ENCODE data around the gene RBM20. TPM values are rescaled to one million over a fixed set of nuclear protein-coding genes. Genes with fewer than 3 reads are reported as not detected.

The RBM20 gene
- polyA plus RNA-seq, 3 donors, result not detected

DNA sequence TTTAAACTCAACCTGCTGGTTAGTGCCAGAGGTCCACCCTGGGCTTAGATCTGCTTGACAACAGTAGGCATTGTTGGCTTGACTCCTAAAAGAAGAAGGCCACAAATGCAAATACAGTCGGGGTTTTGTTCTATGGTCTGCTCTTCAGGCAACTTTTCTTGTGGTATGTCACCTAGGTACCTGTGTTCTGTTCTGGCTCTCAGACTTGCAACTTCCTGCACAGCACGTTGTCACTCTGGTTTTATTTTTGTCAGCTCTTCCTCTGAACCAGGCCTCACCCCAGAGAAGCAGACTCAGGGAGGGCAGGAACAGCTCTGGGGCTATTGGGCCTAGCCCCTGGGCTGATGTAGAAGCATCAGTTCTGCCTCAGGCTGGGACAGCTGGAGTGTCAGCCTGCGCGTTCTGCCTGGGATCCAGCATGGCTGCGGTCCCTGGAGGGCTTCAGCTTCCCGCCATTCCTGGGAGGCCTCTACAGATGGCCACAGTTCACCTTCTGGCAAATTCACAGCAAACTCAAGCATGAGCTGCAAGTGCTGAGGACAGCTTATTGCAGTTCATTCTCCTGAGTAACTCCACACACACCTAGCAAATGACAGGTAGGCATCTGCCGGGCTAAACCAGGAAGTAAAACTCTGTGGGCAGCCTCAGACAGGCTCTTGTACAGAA is 216.6 kb downstream of the RBM20 start:
- H3K36me3 ChIP-seq (replicated peaks in 1 of 2; ENCODE audit: control insufficient read depth in 1 of 2, insufficient read depth in 2 of 2, low read length in 2 of 2), result no peaks in the 10 kb centered on the region
- peaks cover 0 to 2% of the 10 kb centered on the region in 2 donors for H3K36me3 Mint-ChIP-seq
- peak overlapping the region; percentile 58 for H3K4me2 ChIP-seq (replicated peaks; ENCODE audit: extremely low read depth, low read length, poor library complexity, severe bottlenecking)
- no peaks in the 10 kb centered on the region for H3K9me3 ChIP-seq (replicated peaks in 1 of 2; ENCODE audit: control insufficient read depth in 1 of 2, insufficient read depth in 1 of 2, low read length in 2 of 2)
- intact Hi-C loops (cut with micrococcal nuclease), result no loop called here
- no peaks in the 10 kb centered on the region for H3K27me3 ChIP-seq (ENCODE audit: control insufficient read depth in 2 of 2, insufficient read depth in 2 of 2, low read length in 2 of 2)
- H3K79me2 ChIP-seq (ENCODE audit: insufficient read depth, low read length), result no peaks in the 10 kb centered on the region
- peaks cover 87% of the 10 kb centered on the region in 2 donors for H3K4me1 ChIP-seq (ENCODE audit: control insufficient read depth in 1 of 2, insufficient read depth in 2 of 2, low read length in 2 of 2)
- peak overlapping the region; percentile 93 to 98 (median 97) for H3K27ac Mint-ChIP-seq
- H3K27me3 Mint-ChIP-seq (ENCODE audit: low read depth in 3 of 3), result peaks cover 0 to 3% (median 0%) of the 10 kb centered on the region in 3 donors
- TF ChIP-seq CTCF (IDR thresholded peaks at IDR 0.05), result no peak
- no peak overlapping the region for H2AFZ ChIP-seq (ENCODE audit: insufficient read depth, low read depth, low read length, poor library complexity, severe bottlenecking)
- H3K9me3 Mint-ChIP-seq, result peaks cover 0 to 3% (median 0%) of the 10 kb centered on the region in 7 donors
- peak overlapping the region in 1 of 2 donors; percentile 26 for H3K4me3 Mint-ChIP-seq
- DNase-seq, result no peak
- H3K27ac ChIP-seq (ENCODE audit: low read depth in 1 of 2, low read length in 2 of 2), result peak overlapping the region; percentile 93 to 98
- no peak overlapping the region for H3K9ac ChIP-seq (ENCODE audit: insufficient read depth, low read length, poor library complexity, severe bottlenecking)
- H3K4me3 ChIP-seq (replicated peaks in 1 of 3; ENCODE audit: low read depth in 2 of 3, low read length in 3 of 3), result peak overlapping the region in 1 of 3 experiments; percentile 61
- H3K4me1 Mint-ChIP-seq, result peaks cover 83% of the 10 kb centered on the region
- WGBS (ENCODE audit: insufficient coverage), result 50% methylated on average over 4 of the region's 7 CpGs
- no peaks in the 10 kb centered on the region for H4K20me1 ChIP-seq (ENCODE audit: insufficient read depth, low read length)

- TF ChIP-seq CTCF (IDR thresholded peaks at IDR 0.05), result no peak
- no peak overlapping the region for H3K4me2 ChIP-seq (replicated peaks; ENCODE audit: extremely low read depth, low read length, poor library complexity, severe bottlenecking)
- H3K4me3 Mint-ChIP-seq, result no peak overlapping the region
Measured at GRCh38 chr10:110861476-110861875, 217.3 kb downstream of the RBM20 start.

More at GRCh38 chr10:110861476-110861875, 217.3 kb downstream of the RBM20 start:
- Mint-ChIP-seq H3K36me3 (peaks cover 0 to 2% of the 10 kb centered on the region in 2 donors), H3K9me3 (no peaks in the 10 kb centered on the region), H3K4me1 (peaks cover 91% of the 10 kb centered on the region), H3K27ac (peak overlapping the region; percentile 95 to 99 (median 98)), H3K27me3 (ENCODE audit: low read depth in 3 of 3) (peaks cover 0 to 3% (median 0%) of the 10 kb centered on the region in 3 donors)
- no peak for DNase-seq
- H2AFZ ChIP-seq (ENCODE audit: insufficient read depth, low read depth, low read length, poor library complexity, severe bottlenecking), result no peak overlapping the region
- H3K79me2 ChIP-seq (ENCODE audit: insufficient read depth, low read length), result no peaks in the 10 kb centered on the region
- no peaks in the 10 kb centered on the region for H4K20me1 ChIP-seq (ENCODE audit: insufficient read depth, low read length)
- WGBS (ENCODE audit: insufficient coverage), result no CpG with 5 or more reads among the region's 2 CpGs
- H3K27ac ChIP-seq (ENCODE audit: low read depth in 1 of 2, low read length in 2 of 2), result peak overlapping the region; percentile 93 to 98
- no peaks in the 10 kb centered on the region for H3K36me3 ChIP-seq (replicated peaks in 1 of 2; ENCODE audit: control insufficient read depth in 1 of 2, insufficient read depth in 2 of 2, low read length in 2 of 2)
- intact Hi-C loops (cut with micrococcal nuclease), result no loop called here
- H3K9ac ChIP-seq (ENCODE audit: insufficient read depth, low read length, poor library complexity, severe bottlenecking), result no peak overlapping the region
- no peaks in the 10 kb centered on the region for H3K27me3 ChIP-seq (ENCODE audit: control insufficient read depth in 2 of 2, insufficient read depth in 2 of 2, low read length in 2 of 2)
- H3K4me3 ChIP-seq (replicated peaks in 1 of 3; ENCODE audit: low read depth in 2 of 3, low read length in 3 of 3), result no peak overlapping the region
- H3K9me3 ChIP-seq (replicated peaks in 1 of 2; ENCODE audit: control insufficient read depth in 1 of 2, insufficient read depth in 1 of 2, low read length in 2 of 2), result no peaks in the 10 kb centered on the region
- H3K4me1 ChIP-seq (ENCODE audit: control insufficient read depth in 1 of 2, insufficient read depth in 2 of 2, low read length in 2 of 2), result peaks cover 94 to 95% of the 10 kb centered on the region in 2 donors

All from CD14-positive monocyte (primary cell).